Neural crest cell (in vitro differentiated cells): ENCODE results near the gene NT5C2. TPM values are rescaled to one million over a fixed set of nuclear protein-coding genes. Genes with fewer than 3 reads are reported as not detected.
"Not testable (repeated sequence)": the region's sequence is repeated elsewhere in the genome, so short reads cannot be mapped to it uniquely, and the experiment has no call there.

ENCODE experiments used
- DNase-seq: peaks from one replicate; pipeline ENCODE4 v3.0.0; 2021; ENCODE audit warnings: low read depth, mixed read lengths, low spot score
- H3K27ac Mint-ChIP-seq: one replicate; pipeline ENCODE4 v1.8.0; 2021; ENCODE audit warnings: mild to moderate bottlenecking, mixed read lengths; ENCODE audit not compliant: unreplicated experiment
- H3K27me3 Mint-ChIP-seq: 2 replicates; pipeline ENCODE4 v1.8.0; 2021; ENCODE audit warnings: low read depth, mild to moderate bottlenecking, mixed read lengths
- H3K36me3 Mint-ChIP-seq: 2 replicates; pipeline ENCODE4 v1.8.0; 2021; ENCODE audit warnings: low read depth, mild to moderate bottlenecking, mixed read lengths
- H3K4me1 Mint-ChIP-seq: 2 replicates; pipeline ENCODE4 v1.8.0; 2021; ENCODE audit warnings: mixed read lengths
- H3K4me3 Mint-ChIP-seq: one replicate; pipeline ENCODE4 v1.8.0; 2021; ENCODE audit warnings: mild to moderate bottlenecking, mixed read lengths
- H3K9me3 Mint-ChIP-seq: 2 replicates; pipeline ENCODE4 v1.8.0; 2021; ENCODE audit warnings: mixed read lengths
- CTCF ChIP-seq: fragments of 200-600 bp; sonication (generic); conservative IDR thresholded peaks from 2 replicates; pipeline ENCODE4 v1.5.0; 2021; ENCODE audit warnings: antibody characterized with exemption, mild to moderate bottlenecking
- total RNA-seq: library from RNA; stranded (reverse); gene quantifications from 2 replicates; pipeline ENCODE4 v1.2.1, GENCODE V29; 2021

The NT5C2 gene
- total RNA-seq, 1 donor from 2014 or later = 71.3 TPM

- no peak for TF ChIP-seq CTCF
- DNase-seq = no peak
- no peaks in the 10 kb centered on the region for H3K4me1 Mint-ChIP-seq
- H3K4me3 Mint-ChIP-seq = no peak overlapping the region
- no peaks in the 10 kb centered on the region for H3K27me3 Mint-ChIP-seq
- H3K36me3 Mint-ChIP-seq = no peaks in the 10 kb centered on the region
- H3K27ac Mint-ChIP-seq = no peak overlapping the region
- no peaks in the 10 kb centered on the region for H3K9me3 Mint-ChIP-seq
Measured at GRCh38 chr10:103215601-103216000, 22.5 kb upstream of the NT5C2 start.

GRCh38 chr10:103210262-103210661 lies 17.2 kb upstream of the NT5C2 start:
- H3K4me3 Mint-ChIP-seq, H3K27me3 Mint-ChIP-seq, H3K27ac Mint-ChIP-seq, DNase-seq, H3K9me3 Mint-ChIP-seq, H3K36me3 Mint-ChIP-seq: not testable (repeated sequence)
- H3K4me1 Mint-ChIP-seq = peaks cover 11% of the 10 kb centered on the region

- H3K27me3 Mint-ChIP-seq, H3K9me3 Mint-ChIP-seq, H3K4me3 Mint-ChIP-seq, H3K27ac Mint-ChIP-seq, H3K36me3 Mint-ChIP-seq, DNase-seq: not testable (repeated sequence)
- H3K4me1 Mint-ChIP-seq = peaks cover 17% of the 10 kb centered on the region
Measured at GRCh38 chr10:103207643-103208042, 14.6 kb upstream of the NT5C2 start.

- DNase-seq = no peak
- H3K4me3 Mint-ChIP-seq = no peak overlapping the region
- peaks cover 7% of the 10 kb centered on the region for H3K27me3 Mint-ChIP-seq
- H3K36me3 Mint-ChIP-seq = no peaks in the 10 kb centered on the region
- H3K4me1 Mint-ChIP-seq = peaks cover 17% of the 10 kb centered on the region
- TF ChIP-seq CTCF = no peak
- no peak overlapping the region for H3K27ac Mint-ChIP-seq
- no peaks in the 10 kb centered on the region for H3K9me3 Mint-ChIP-seq
Measured at GRCh38 chr10:103207141-103207540, 14.1 kb upstream of the NT5C2 start.

GRCh38 chr10:103206715-103207114 lies 13.6 kb upstream of the NT5C2 start:
- not testable (repeated sequence) for H3K27me3 Mint-ChIP-seq, H3K4me3 Mint-ChIP-seq, DNase-seq, H3K27ac Mint-ChIP-seq, H3K9me3 Mint-ChIP-seq, H3K36me3 Mint-ChIP-seq
- H3K4me1 Mint-ChIP-seq = peaks cover 17% of the 10 kb centered on the region

GRCh38 chr10:103205401-103205800 lies 12.3 kb upstream of the NT5C2 start:
- H3K27ac Mint-ChIP-seq, H3K9me3 Mint-ChIP-seq, H3K36me3 Mint-ChIP-seq, H3K27me3 Mint-ChIP-seq, DNase-seq, H3K4me3 Mint-ChIP-seq: not testable (repeated sequence)
- H3K4me1 Mint-ChIP-seq = peaks cover 17% of the 10 kb centered on the region

GRCh38 chr10:103204353-103205255 lies 11.5 kb upstream of the NT5C2 start:
- Mint-ChIP-seq H3K36me3 (no peaks in the 10 kb centered on the region), H3K27ac (no peak overlapping the region), H3K9me3 (no peaks in the 10 kb centered on the region), H3K27me3 (peaks cover 7% of the 10 kb centered on the region), H3K4me3 (no peak overlapping the region), H3K4me1 (peaks cover 17% of the 10 kb centered on the region)
- TF ChIP-seq CTCF = no peak
- peak; percentile 6 for DNase-seq
